Measurements from ENCODE around the gene LAMA2.

The LAMA2 gene

GRCh38 chr6:129206821-129207220 is 323.9 kb downstream of the LAMA2 start:
- H3K9me3 ChIP-seq, result no peaks in the 10 kb centered on the region
- no peaks in the 10 kb centered on the region for H3K4me1 ChIP-seq (ENCODE audit: control insufficient read depth in 1 of 2, insufficient read depth in 1 of 2, low read depth in 1 of 2, low read length in 1 of 2)
- H3K27me3 ChIP-seq, result no peaks in the 10 kb centered on the region
- TF ChIP-seq CTCF (IDR thresholded peaks at IDR 0.05), result no peak
- no peaks in the 10 kb centered on the region for H3K36me3 ChIP-seq
- H3K27ac ChIP-seq, result no peak overlapping the region
- no peak overlapping the region for H3K4me3 ChIP-seq (ENCODE audit: low read depth in 1 of 2, low read length in 1 of 2)

- Histone ChIP-seq H3K9me3 (no peaks in the 10 kb centered on the region), H3K27ac (no peak overlapping the region), H3K4me3 (ENCODE audit: low read depth in 1 of 2, low read length in 1 of 2) (no peak overlapping the region), H3K27me3 (no peaks in the 10 kb centered on the region), H3K36me3 (no peaks in the 10 kb centered on the region), H3K4me1 (ENCODE audit: control insufficient read depth in 1 of 2, insufficient read depth in 1 of 2, low read depth in 1 of 2, low read length in 1 of 2) (no peaks in the 10 kb centered on the region)
- TF ChIP-seq CTCF (IDR thresholded peaks at IDR 0.05), result no peak
Observed at GRCh38 chr6:129207832-129208231, 324.9 kb downstream of the LAMA2 start.

- no peaks in the 10 kb centered on the region for H3K36me3 ChIP-seq
- no peak overlapping the region for H3K27ac ChIP-seq
- no peaks in the 10 kb centered on the region for H3K9me3 ChIP-seq
- no peaks in the 10 kb centered on the region for H3K27me3 ChIP-seq
- no peaks in the 10 kb centered on the region for H3K4me1 ChIP-seq (ENCODE audit: control insufficient read depth in 1 of 2, insufficient read depth in 1 of 2, low read depth in 1 of 2, low read length in 1 of 2)
- H3K4me3 ChIP-seq (ENCODE audit: low read depth in 1 of 2, low read length in 1 of 2), result no peak overlapping the region
- TF ChIP-seq CTCF (IDR thresholded peaks at IDR 0.05), result no peak
Observed at GRCh38 chr6:129208415-129209034, 325.6 kb downstream of the LAMA2 start.

GRCh38 chr6:129209355-129209754 is 326.4 kb downstream of the LAMA2 start:
- Histone ChIP-seq H3K4me3 (ENCODE audit: low read depth in 1 of 2, low read length in 1 of 2) (no peak overlapping the region), H3K27ac (no peak overlapping the region), H3K36me3 (no peaks in the 10 kb centered on the region), H3K4me1 (ENCODE audit: control insufficient read depth in 1 of 2, insufficient read depth in 1 of 2, low read depth in 1 of 2, low read length in 1 of 2) (no peaks in the 10 kb centered on the region), H3K27me3 (no peaks in the 10 kb centered on the region), H3K9me3 (no peaks in the 10 kb centered on the region)
- TF ChIP-seq CTCF (IDR thresholded peaks at IDR 0.05), result no peak

- Histone ChIP-seq H3K9me3 (no peaks in the 10 kb centered on the region), H3K27ac (no peak overlapping the region), H3K4me1 (ENCODE audit: control insufficient read depth in 1 of 2, insufficient read depth in 1 of 2, low read depth in 1 of 2, low read length in 1 of 2) (no peaks in the 10 kb centered on the region), H3K4me3 (ENCODE audit: low read depth in 1 of 2, low read length in 1 of 2) (no peak overlapping the region), H3K36me3 (no peaks in the 10 kb centered on the region), H3K27me3 (no peaks in the 10 kb centered on the region)
- no peak for TF ChIP-seq CTCF (IDR thresholded peaks at IDR 0.05)
Observed at GRCh38 chr6:129210684-129211083, 327.7 kb downstream of the LAMA2 start.

- Histone ChIP-seq H3K36me3 (no peaks in the 10 kb centered on the region), H3K4me3 (ENCODE audit: low read depth in 1 of 2, low read length in 1 of 2) (no peak overlapping the region), H3K9me3 (no peaks in the 10 kb centered on the region), H3K27me3 (no peaks in the 10 kb centered on the region), H3K4me1 (ENCODE audit: control insufficient read depth in 1 of 2, insufficient read depth in 1 of 2, low read depth in 1 of 2, low read length in 1 of 2) (no peaks in the 10 kb centered on the region), H3K27ac (no peak overlapping the region)
- TF ChIP-seq CTCF (IDR thresholded peaks at IDR 0.05), result no peak
Observed at GRCh38 chr6:129211626-129212025, 328.7 kb downstream of the LAMA2 start.

Data from neutrophil (primary cell).